GM18907 (cell line): ENCODE results near the gene ZNF148.
"Not testable (repeated sequence)": the region's sequence is repeated elsewhere in the genome, so short reads cannot be mapped to it uniquely, and the experiment has no call there.

ENCODE experiments used
- ATAC-seq: cut with Tn5 transposase; IDR thresholded peaks from one replicate; pipeline ENCODE4 v1.9.1; 2021; ENCODE audit warnings: mild to moderate bottlenecking, moderate library complexity; ENCODE audit not compliant: unreplicated experiment

The ZNF148 gene, protein sequence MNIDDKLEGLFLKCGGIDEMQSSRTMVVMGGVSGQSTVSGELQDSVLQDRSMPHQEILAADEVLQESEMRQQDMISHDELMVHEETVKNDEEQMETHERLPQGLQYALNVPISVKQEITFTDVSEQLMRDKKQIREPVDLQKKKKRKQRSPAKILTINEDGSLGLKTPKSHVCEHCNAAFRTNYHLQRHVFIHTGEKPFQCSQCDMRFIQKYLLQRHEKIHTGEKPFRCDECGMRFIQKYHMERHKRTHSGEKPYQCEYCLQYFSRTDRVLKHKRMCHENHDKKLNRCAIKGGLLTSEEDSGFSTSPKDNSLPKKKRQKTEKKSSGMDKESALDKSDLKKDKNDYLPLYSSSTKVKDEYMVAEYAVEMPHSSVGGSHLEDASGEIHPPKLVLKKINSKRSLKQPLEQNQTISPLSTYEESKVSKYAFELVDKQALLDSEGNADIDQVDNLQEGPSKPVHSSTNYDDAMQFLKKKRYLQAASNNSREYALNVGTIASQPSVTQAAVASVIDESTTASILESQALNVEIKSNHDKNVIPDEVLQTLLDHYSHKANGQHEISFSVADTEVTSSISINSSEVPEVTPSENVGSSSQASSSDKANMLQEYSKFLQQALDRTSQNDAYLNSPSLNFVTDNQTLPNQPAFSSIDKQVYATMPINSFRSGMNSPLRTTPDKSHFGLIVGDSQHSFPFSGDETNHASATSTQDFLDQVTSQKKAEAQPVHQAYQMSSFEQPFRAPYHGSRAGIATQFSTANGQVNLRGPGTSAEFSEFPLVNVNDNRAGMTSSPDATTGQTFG

DNA sequence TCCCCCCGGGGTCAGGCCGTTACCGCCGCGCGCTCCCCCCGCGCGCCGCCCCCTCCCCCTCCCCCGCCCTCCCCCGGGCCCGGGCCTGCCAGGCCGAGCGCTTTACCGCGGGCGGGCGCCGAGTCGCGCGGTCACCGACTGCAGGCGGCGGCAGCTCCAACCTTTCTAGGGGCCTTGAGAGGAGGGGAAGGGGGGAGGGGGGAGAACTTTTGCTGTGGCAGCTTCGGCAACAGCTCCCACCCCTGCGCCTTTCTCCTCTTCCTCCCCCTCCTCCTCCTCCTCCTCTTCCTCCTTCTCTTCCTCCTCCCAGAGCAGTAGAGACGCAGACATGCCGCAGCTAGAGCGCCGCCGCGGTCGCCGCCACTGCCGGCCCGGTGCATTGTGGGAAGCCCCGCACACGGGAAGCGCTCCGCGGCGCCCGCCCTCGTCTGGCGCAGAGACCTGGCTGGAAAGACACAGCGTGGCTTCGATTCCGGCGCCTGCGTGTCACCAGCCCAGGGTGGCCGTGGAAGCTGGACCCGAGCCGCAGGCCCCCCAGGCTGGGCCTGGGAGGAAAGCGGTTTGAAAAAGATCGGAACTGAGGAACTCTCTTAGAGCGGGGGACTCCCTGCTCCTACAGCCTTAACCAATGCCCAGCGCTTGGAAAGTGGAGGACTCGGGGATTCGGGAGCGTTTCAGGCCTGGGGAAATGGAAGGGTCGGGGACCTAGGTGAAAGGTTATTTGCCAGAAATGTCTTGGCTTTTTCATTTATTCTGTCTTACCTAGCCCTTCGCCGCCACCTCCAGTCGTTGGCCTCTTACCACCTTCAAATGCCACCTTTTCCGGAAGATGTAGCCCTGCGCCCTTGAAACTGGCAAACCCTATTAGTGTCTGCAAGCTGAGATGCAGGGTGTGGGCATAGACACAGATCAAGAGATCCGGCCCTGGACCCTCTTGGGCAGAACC, at the start of gene ZNF148:
Gene ZNF148 (minus strand): TSS at position 330 of the 946 bp plus-strand sequence. CDS start 61,685 bp downstream, outside the sequence.
- ATAC-seq, result peak; percentile 84

DNA sequence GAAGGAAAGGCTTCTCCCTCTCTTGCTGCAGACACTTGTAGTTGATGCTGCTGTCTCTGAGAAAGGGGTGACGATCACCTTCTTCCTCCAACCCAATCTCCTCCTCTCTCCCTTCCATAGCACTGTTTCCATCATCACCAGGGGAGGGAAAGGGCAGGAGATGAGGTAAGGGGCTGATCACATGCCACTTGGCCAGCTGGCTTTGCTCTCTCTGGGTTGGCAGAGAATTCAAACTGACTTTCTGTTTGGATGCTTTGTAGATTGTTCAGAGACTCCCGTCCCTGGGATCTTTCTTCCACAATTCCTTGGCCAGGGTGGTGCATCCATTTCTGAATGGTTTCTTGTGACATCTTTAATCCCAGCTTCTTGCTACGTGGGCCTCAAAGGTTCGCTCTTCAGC, 43.2 kb upstream of the ZNF148 start:
- no peak for ATAC-seq

DNA sequence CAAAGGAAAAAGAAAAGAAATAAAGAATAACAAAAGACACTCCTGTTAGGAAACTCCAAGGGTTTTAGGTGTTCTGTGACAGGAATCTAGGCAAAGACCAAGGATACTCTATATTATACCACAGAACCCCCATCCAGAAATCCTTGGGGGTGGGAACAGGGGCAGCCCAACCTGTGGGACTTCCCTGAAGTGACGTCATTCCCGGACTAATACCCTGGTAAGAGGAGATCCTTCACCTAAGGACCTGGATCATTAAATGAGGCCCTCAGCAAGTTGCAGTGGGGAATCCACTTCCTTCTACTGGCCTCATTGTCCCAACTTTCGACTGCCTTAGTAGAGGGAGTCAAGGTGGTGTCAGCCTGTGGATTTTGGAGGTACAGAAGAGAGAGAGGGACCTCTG, 41.1 kb upstream of the ZNF148 start:
- ATAC-seq, result no peak

DNA sequence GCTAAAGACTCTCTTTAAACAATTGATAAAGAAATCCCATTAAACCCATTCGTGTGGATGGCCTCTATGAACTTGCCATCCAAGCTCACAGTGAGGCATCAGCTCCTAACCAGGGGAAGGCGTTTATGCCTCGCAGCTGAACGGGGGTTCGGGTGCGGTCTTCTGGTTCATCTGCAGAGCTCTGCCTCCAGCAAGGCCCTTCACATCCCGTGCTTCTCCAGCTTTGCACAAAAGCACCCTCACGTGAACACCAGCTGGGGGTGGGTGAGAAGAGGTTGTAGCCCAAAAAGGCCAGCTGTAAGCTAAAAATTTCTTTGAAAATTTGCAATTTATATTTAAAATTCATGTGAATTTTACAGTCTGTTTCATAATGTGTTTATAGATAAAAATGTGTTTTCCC, 39.5 kb upstream of the ZNF148 start:
- no peak for ATAC-seq

DNA sequence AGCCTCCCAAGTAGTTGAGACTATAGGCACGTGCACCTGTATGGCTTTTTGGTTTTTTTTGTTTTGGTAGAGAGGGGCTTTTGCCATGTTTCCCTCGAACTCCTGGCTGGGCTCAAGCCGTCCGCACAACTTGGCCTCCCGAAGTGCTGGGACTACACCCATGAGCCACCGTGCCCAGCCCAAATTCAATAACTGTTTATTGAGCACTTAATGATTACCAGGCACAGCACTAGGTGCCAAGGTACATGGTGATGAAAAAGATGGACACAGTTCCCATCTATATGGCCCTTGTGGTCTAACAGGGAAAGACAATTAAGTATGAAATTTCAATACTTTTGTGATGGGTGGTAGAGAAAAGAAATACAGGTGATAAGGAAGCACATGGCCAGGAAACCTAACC, 35.8 kb upstream of the ZNF148 start:
- no peak for ATAC-seq

DNA sequence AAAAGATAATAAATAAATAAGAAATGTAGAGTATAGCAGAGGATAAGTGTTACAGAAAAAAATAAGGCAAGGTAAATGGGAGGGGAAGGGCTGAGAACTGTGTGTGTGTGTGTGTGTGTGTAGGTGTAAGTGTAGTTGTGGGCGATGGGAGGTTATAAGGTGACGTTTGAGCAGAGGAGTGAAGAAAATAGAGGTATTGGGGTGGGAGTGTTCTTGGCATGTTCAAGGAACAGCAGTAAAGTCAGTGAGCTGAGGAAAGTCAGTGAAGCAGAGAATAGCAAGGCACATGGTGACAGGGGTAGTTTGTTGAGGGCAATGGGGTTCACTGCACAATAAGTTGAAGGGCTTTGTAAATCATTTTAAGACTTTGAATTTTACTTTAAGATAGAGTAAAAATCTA, 30.9 kb upstream of the ZNF148 start:
- no peak for ATAC-seq

DNA sequence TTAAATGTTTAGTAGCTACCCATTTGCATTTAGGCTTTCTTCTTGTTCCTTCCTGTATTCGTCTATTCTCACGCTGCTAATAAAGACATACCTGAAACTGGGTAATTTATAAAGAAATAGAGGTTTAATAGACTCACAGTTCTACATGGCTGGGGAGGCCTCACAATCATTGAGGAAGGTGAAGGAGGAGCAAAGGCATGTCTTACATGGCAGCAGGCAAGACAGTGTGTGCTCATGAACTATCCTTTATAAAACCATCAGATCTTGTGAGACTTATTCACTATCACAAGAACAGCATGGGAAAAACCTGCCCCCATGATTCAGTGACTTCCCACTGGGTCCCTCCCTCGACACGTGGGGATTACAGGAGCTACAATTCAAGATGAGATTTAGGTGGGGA, 30.4 kb upstream of the ZNF148 start:
- not testable (repeated sequence) for ATAC-seq

DNA sequence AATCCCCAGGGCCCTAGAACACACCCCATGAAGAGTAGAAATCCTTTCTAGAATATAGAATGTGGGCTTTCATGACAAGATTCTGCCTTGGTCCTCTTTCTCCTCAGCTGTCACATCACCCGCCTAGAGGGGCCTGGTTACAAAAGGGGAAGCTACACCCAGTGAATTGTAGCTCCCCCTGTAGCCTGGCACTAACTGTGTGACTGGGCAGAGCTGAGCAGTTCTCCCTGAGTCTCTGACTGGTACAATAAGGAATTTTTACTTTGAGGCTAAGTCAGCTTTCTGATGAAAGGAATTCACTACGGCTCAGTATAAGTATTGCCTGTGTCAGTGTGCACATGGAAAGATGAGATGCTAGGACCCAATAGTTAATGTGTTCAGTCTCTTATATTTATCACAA, 28.7 kb upstream of the ZNF148 start:
- no peak for ATAC-seq

DNA sequence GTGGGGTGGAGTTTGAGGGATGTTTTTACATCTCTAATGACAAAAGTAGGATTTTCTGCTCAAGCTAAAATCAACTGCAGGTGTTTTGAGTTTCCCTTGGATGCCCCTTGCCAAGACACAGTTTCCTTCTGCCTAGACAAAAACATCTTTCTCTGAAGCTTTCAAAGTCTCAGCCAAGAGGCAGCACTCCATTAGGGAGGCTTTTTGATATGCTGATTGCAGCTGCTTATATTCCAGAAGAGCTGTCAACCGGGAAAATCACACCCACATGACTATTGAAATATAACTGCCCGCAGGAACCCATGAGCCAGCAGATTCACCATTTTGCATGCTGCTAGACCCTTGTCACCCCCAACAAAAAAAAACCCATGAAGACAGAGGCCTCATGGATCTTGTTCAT, 27.5 kb upstream of the ZNF148 start:
- no peak for ATAC-seq

DNA sequence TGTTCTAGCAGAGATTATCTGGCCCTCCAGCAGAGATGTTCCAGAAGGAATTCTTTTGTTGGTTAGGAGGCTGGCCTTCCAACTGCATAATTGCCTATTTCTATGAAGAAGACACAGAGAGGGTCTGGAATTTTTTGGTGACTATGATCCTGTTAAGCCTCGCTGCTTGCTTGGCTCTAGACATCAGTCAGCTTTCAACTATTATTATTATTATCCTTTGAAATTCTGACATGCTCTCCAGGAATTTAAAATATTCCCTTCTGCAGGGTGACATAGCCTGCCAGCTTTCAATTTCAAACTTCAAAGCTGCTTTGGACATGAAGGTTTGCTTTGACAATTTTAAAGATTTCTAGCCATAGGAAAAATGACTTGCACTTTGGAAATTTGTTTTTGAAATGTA, 26.3 kb upstream of the ZNF148 start:
- ATAC-seq, result no peak

DNA sequence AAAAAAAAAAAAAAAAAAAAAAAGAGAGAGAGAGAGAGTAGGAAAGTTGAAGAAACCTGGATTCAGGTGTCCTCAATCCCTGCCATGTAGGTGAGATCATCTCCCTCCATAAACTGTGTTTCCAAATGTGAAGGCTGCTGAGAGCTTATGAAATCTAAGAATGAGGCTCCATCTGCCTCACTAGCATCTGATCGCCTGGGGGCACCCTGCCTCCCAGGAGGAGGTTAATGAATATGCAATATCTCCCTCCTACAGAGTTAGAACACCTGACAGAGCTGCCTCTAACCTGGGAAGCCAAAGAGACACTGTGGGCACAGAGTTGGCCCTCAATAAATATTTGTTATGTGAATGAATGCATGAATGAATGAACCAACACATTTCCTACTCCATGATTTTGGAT, 23.8 kb upstream of the ZNF148 start:
- ATAC-seq, result no peak

DNA sequence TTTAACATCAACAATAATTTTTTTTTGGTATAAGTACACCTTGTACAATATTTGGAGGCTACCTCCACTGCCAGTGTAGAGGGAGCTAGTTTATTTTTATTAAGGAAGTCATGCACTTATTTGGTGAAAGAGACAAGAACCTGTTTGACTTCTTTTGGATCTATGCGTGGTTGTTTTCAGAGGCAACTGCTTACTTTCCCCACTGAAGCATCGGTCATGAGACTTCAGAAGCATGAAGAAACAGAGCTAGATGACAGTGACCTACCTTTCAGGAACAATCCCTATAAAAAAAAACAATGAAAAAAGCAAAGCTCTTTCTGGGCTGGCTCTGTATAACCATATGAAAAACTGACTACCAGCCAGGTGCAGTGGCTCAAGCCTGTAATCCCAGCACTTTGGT, 20.0 kb upstream of the ZNF148 start:
- no peak for ATAC-seq

DNA sequence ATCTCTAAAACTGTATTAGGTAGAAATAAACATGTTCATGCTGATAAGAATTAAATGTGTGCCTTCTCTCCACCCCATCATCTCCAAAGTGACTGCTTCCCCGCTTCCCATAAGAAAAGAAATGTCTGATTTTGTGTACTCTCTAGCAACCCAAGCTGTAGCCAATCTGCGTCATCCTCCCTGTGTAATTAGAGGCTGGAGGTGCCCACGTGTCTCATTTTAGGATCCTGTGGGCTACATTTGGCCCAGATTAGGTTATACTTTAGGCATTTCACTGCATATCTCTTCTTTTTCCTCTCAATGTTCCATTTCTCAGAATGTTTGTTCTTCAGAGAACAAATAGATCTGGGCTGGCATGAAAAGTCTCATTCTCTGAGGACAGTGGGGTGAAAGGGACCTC, 19.3 kb upstream of the ZNF148 start:
- ATAC-seq, result no peak

DNA sequence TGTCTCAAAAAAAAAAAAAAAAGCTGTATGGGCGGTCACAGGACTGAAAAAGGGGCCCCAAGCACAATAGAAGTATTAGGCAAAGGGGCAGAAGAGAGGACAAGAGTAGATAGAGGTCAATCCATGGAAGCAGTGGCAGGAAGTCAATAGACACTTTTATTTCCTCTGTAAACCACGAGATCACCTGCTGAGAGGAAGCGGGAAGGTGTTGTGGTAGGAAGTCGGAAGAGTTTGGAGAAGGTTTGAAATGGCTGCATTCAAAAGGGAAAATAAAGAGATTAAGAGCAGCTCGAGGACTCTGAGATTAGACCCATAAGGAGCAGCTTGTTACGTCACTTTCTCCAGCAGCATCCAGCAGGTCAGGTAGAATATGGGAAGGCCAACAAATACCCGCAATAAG, 14.2 kb upstream of the ZNF148 start:
- no peak for ATAC-seq

DNA sequence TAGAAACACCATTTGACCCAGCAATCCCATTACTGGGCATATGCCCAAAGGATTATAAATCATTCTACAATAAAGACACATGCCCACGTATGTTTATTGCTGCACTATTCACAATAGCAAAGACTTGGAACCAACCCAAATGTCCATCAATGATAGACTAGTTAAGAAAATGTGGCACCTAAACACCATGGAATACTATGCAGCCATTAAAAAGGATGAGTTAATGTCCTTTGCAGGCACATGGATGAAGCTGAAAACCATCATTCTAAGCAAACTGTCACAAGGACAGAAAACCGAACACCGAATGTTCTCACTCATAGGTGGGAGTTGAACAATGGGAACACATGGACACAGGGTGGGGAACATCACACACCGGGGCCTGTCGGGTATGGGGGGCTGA, 13.2 kb upstream of the ZNF148 start:
- ATAC-seq, result not testable (repeated sequence)

DNA sequence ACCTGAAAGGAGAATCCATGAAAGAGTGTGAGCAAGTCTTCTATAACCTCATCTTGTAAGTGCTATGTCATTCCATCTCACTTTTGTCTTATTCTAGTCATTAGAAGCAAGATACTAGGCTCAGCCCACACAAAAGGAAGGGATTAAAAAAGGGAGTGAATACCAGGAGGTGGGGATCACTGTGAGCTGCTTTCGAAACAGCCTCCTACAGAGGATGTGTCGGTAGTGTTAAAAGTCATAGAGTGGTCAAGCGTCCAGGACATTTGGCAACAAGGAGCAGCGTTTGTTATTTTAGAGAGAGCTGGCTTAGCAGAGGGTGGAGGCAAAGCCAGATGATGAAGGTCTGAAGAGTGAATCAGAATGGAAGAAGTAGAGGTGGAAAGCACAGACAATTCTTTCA, 11.7 kb upstream of the ZNF148 start:
- no peak for ATAC-seq

DNA sequence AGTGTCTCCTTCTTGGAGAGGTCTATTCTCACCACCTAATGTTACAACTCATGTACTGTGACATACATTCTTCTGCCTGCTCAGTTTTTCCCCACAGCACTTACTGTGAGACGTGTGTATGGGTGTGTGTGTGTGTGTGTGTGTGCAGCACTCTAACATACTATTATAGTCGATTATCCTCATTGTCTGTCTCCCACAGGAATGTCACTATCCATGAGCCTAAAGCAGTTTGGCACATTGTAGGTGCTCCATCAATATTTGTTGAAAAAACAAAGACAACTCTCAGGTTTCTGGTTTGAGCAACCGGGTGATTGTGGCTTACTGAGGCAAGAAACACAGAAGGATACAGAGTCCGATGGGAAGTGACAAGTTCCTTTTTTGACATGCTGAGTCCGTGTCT, 8.6 kb upstream of the ZNF148 start:
- no peak for ATAC-seq

DNA sequence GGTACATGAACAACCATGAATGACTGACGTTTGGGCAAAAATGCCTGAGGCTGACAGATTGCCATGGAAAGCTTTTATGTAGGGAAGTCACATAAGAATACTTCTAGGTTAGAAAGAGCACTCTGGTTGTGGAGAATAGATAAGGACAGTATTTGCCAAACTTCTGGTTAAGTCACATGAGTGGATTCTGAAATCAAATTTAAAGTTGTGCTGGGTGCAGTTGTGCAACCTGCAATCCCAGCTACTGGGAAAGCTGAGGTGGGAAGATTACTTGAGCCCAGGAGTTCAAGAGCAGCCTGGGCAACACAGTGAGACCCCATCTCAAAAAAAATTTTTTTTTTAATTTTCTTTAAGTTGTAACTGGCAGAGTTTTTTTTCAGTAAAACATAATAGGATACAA, 7.2 kb upstream of the ZNF148 start:
- no peak for ATAC-seq

DNA sequence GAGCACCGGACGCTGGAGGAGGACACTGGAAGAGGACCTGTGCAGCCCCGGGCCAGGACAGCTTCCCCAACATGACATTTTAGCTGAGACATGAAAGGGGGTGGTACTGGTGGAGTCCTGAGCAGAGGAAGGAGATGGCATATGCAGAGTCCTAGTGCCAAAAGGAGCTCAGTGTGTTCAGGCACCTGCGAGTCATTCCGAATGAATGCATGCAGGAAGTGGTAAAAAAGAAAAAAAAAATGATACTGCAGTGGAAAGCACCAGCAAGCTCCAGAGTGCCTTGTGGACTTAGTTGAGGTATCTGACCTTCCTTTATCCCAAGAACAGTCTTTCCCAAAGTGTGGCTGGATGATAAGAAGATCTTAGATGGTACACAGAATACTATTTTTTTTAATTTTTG, 6.6 kb upstream of the ZNF148 start:
- peak; percentile 77 for ATAC-seq

DNA sequence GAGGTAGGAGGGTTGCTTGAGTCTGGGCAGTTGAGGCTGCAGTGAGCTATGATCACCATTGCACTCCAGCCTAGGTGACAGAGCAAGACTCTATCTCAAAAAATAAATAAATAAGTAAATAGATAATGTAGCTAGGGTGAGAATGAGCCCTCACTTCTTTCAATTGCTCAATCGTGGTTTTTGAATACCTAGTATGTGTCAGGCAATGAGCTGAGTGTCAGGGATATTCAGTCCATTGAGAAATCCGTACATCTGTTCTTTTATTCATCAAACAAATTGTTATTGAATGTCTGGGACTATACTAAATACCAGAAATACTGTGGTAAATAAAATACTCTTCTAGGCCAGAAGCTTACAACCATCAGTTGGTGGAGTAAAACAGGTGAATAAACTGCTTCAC, 6.2 kb upstream of the ZNF148 start:
- no peak for ATAC-seq

DNA sequence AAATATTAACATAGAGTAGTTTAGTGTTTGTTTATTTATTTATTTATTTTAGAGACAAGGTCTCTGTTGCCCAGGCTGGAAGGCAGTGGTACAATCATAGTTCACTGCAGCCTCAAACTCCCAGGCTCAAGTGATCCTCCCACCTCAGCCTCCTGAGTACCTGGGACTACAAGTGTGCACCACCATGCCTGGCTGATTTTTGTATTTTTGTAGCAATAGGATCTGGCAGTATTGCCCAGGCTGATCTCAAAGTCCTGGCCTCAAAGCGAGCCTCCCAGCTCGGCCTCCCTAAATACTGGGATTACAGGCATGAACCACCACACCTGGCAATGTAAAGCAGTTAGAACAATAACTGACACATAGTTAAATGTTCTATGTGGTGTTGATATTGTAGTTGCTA, 4.4 kb upstream of the ZNF148 start:
- ATAC-seq, result no peak
